Measurements from ENCODE around the gene SIX3.

- no peak for TF ChIP-seq GATA3 (IDR thresholded peaks at IDR 0.05; ENCODE audit: low read depth, low read length)
- TF ChIP-seq GATA2 (IDR thresholded peaks at IDR 0.05; ENCODE audit: low read depth, low read length): no peak
Measured at GRCh38 chr2:44931198-44931780, 10.2 kb upstream of the SIX3 start.
